Glutamatergic neuron (in vitro differentiated cells): Measurements from ENCODE around the gene FAM237B. TPM values are rescaled to one million over a fixed set of nuclear protein-coding genes. Genes with fewer than 3 reads are reported as not detected.

ENCODE experiments used
- DNase-seq: peaks from one replicate; pipeline ENCODE4 v3.0.0; 2022
- H3K27ac Mint-ChIP-seq: one replicate; pipeline ENCODE4 v1.8.0; 2020; ENCODE audit warnings: mild to moderate bottlenecking, mixed read lengths, inconsistent platforms; ENCODE audit not compliant: unreplicated experiment
- H3K27me3 Mint-ChIP-seq: one replicate; pipeline ENCODE4 v1.8.0; 2020; ENCODE audit warnings: mild to moderate bottlenecking, moderate library complexity, mixed read lengths, inconsistent platforms; ENCODE audit not compliant: unreplicated experiment
- H3K36me3 Mint-ChIP-seq: one replicate; pipeline ENCODE4 v1.8.0; 2020; ENCODE audit warnings: mild to moderate bottlenecking, mixed read lengths, inconsistent platforms; ENCODE audit not compliant: unreplicated experiment
- H3K4me1 Mint-ChIP-seq: one replicate; pipeline ENCODE4 v1.8.0; 2020; ENCODE audit warnings: mild to moderate bottlenecking, low read depth, mixed read lengths, inconsistent platforms; ENCODE audit not compliant: unreplicated experiment
- H3K4me3 Mint-ChIP-seq: one replicate; pipeline ENCODE4 v1.8.0; 2020; ENCODE audit warnings: mild to moderate bottlenecking, mixed read lengths, inconsistent platforms; ENCODE audit not compliant: unreplicated experiment
- H3K9me3 Mint-ChIP-seq: one replicate; pipeline ENCODE4 v1.8.0; 2020; ENCODE audit warnings: mild to moderate bottlenecking, moderate library complexity, mixed read lengths, inconsistent platforms; ENCODE audit not compliant: unreplicated experiment
- total RNA-seq: library from RNA; stranded (reverse); fragmentation: NEBNext Ultra II Directional; extraction: Animal tissue kit (Norgen Biotek cat#: 25700); gene quantifications from one replicate; pipeline ENCODE4 v1.2.1, GENCODE V29; 2021; ENCODE audit not compliant: unreplicated experiment
- TF ChIP-seq, protein P1 (sequence below): fragments of 200-600 bp; sonication (generic); IDR thresholded peaks from one replicate; pipeline ENCODE4 v1.5.0; 2021; ENCODE audit not compliant: partially characterized antibody, unreplicated experiment

FAM237B gene
- total RNA-seq, 1 donor from 2014 or later: not detected

DNA sequence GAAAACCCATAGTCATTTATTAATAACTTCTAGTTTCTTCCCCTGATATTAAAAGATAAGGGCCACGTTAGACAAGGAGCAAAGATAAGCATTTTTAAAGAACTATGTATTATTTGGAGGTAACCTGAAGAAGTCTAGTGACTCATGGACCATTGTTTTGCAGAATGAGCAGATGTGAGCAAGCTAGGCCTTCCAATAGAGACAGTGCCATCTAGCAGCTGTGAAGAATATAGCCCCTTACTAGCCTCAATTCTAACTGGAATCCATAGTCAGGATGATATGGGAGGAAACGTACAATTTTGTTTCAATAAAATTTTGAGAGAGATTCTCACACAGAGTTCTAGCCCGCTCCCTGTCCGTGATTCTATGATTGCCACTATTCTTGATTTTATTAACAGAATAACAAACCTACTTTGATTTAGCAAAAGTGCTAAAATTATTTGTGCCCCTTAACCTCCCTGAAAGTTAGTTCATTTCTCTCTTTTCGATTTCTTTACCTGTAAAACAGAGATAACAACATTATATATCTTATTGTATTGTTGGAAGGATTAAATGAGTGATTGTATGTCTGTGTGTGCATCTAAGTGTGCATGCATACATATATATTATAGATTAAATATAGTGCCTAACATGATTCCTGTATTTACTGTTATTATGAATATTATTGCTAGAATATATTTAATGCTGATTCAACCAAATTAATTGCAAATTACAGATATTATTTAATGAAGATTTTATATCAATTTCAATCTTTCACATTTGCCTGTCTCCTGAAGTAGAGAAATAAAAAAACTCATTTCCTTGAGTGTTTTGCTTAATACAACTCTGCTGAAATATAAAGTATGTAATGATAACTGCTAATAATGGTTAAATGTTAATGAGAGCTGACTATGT, 22.7 kb downstream of the FAM237B start:
- no peak for DNase-seq
- H3K4me3 Mint-ChIP-seq: no peak overlapping the region

DNA sequence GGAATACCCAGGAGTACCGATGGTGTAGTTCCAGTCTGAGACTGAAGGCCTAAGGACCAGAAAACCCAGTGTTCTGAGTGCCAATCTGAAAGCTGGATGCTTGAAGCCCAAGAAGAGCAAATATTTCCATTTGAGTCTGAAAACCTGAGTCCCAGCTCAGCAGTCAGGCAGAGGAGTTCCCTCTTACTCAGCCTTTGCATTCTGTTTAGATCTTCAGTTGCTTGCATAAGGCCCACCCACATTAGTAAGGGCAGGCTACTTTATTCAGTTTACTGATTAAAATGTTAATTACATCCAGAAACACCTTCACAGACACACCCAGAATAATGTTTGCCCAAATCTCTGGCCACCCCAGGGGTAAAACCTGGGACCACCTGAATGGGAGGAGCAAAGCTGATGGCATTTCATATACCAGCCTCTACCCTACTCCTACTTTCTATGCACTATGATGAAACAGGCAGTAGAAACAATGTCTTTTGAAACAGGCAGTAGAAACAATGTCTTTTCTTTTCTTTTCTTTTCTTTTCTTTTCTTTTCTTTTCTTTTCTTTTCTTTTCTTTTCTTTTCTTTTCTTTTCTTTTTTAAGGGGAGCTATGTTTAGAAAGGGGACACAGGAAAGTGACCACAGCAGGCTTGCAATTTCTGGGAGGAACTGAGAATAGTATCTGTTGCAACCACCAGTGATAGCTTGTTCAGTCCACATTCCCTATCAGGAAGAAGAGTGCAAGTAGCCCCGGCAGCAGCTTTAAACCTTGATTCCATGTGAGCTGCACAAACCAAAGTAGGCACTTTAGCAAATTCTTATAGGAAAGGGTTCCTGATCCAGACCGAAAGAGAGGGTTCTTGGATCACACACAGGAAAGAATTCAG, 30.6 kb downstream of the FAM237B start:
- TF ChIP-seq, protein P1, sequence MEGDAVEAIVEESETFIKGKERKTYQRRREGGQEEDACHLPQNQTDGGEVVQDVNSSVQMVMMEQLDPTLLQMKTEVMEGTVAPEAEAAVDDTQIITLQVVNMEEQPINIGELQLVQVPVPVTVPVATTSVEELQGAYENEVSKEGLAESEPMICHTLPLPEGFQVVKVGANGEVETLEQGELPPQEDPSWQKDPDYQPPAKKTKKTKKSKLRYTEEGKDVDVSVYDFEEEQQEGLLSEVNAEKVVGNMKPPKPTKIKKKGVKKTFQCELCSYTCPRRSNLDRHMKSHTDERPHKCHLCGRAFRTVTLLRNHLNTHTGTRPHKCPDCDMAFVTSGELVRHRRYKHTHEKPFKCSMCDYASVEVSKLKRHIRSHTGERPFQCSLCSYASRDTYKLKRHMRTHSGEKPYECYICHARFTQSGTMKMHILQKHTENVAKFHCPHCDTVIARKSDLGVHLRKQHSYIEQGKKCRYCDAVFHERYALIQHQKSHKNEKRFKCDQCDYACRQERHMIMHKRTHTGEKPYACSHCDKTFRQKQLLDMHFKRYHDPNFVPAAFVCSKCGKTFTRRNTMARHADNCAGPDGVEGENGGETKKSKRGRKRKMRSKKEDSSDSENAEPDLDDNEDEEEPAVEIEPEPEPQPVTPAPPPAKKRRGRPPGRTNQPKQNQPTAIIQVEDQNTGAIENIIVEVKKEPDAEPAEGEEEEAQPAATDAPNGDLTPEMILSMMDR: no peak
- no peak overlapping the region for H3K4me3 Mint-ChIP-seq
- DNase-seq: no peak
- H3K9me3 Mint-ChIP-seq: no peaks in the 10 kb centered on the region
- H3K36me3 Mint-ChIP-seq: peaks cover 6% of the 10 kb centered on the region
- no peaks in the 10 kb centered on the region for H3K27me3 Mint-ChIP-seq
- no peaks in the 10 kb centered on the region for H3K4me1 Mint-ChIP-seq
- H3K27ac Mint-ChIP-seq: no peak overlapping the region

More for the DNA sequence above, 22.7 kb downstream of the FAM237B start:
- TF ChIP-seq, protein P1: no peak
- Mint-ChIP-seq H3K9me3 (no peaks in the 10 kb centered on the region), H3K27ac (peak overlapping the region; percentile 36), H3K36me3 (peaks cover 3% of the 10 kb centered on the region), H3K27me3 (no peaks in the 10 kb centered on the region), H3K4me1 (peaks cover 1% of the 10 kb centered on the region)

DNA sequence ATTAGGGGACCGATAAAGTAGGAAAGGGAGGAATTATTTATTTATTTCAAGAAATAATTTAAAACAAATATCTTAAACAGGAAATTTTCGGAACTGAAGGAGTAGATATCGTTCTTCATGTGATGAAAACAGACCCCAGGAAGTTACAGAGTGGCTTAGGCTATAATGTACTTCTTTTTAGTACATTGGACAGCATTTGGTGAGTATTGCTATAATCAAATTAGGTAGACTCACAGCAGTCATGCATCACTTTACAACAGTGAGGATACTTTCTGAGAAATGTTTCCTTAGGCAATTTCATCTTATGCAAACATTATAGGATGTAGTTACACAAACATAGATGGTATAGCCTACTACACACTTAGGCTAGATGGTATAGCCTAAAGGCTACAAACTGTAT, 33.0 kb downstream of the FAM237B start:
- Mint-ChIP-seq H3K4me3 (no peak overlapping the region), H3K4me1 (no peaks in the 10 kb centered on the region), H3K27ac (no peak overlapping the region), H3K36me3 (peaks cover 1% of the 10 kb centered on the region), H3K9me3 (no peaks in the 10 kb centered on the region), H3K27me3 (no peaks in the 10 kb centered on the region)
- TF ChIP-seq, protein P1: no peak
- no peak for DNase-seq

DNA sequence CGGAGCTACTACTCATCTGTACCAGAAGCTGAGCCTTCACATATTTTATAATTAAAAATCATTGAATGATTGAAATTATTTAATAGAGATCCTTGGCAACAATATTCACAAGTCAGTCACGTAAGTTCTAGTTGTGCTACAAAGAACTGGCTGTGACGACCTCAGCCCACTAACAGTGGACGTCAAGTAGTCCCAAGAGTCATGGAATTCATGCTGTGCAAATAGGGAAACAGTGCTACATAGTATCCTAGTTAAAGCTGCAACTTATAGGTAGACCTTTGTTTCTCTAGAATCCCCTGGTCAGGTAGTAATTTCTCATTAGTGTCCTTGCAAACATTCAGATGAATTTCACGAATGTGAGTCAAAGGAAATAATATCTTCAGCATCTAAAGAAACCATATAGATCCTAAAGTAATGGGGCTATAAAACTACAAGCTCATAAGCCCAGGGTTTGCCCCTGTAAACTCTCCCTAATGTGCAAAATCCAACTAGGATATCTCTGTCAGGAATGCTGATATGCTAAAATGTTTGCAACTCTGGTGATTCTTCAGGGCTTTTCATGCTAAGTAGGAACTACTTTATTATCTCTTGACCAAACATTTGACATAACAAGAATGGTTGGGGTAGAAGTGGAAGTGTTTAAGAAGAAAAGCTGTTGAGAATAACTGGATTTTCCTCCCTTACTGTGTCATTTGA, 44.9 kb downstream of the FAM237B start:
- TF ChIP-seq, protein P1: no peak
- H3K36me3 Mint-ChIP-seq: no peaks in the 10 kb centered on the region
- H3K4me1 Mint-ChIP-seq: no peaks in the 10 kb centered on the region
- no peak overlapping the region for H3K27ac Mint-ChIP-seq
- H3K9me3 Mint-ChIP-seq: no peaks in the 10 kb centered on the region
- DNase-seq: no peak
- H3K4me3 Mint-ChIP-seq: no peak overlapping the region
- H3K27me3 Mint-ChIP-seq: no peaks in the 10 kb centered on the region
